ENCODE data around the gene GREB1.

GREB1 gene

DNA sequence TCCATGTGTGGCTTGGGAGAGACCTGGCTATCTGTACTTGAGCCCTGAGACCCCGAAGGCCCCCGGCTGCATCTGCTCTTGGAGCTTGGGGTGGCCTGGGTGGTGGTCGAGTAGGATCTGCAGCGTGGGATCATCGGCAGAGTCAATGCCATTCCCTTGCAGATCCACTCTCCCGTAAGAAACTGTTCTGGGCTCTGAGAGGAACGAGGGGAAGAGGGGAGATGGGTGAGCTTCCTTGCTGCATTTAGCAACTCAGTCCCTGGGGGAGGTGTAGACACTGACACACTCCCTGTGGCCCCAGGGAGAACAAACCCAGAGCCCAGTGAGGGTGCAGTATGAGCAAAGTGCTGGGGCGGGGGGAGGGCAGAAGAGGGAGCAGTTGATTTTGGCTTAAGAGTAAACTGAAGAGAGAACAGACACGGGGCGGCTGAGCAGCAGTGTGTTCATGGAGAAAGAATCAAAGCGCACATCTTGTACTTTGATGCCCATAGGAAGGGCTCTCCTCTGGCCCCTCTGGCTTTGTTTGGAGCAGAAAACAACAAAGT, 8.5 kb downstream of the GREB1 start:
- H3K36me3 ChIP-seq: no peaks in the 10 kb centered on the region
- no peaks in the 10 kb centered on the region for H3K27me3 ChIP-seq (ENCODE audit: insufficient read depth, low read depth, severe bottlenecking)
- H3K27ac ChIP-seq: no peak overlapping the region
- TF ChIP-seq, protein P1, sequence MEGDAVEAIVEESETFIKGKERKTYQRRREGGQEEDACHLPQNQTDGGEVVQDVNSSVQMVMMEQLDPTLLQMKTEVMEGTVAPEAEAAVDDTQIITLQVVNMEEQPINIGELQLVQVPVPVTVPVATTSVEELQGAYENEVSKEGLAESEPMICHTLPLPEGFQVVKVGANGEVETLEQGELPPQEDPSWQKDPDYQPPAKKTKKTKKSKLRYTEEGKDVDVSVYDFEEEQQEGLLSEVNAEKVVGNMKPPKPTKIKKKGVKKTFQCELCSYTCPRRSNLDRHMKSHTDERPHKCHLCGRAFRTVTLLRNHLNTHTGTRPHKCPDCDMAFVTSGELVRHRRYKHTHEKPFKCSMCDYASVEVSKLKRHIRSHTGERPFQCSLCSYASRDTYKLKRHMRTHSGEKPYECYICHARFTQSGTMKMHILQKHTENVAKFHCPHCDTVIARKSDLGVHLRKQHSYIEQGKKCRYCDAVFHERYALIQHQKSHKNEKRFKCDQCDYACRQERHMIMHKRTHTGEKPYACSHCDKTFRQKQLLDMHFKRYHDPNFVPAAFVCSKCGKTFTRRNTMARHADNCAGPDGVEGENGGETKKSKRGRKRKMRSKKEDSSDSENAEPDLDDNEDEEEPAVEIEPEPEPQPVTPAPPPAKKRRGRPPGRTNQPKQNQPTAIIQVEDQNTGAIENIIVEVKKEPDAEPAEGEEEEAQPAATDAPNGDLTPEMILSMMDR (IDR thresholded peaks at IDR 0.05; ENCODE audit: low read depth, low read length): no peak
- H3K4me3 ChIP-seq (ENCODE audit: low read depth, low read length): no peak overlapping the region
- no peak for DNase-seq
- H3K9me3 ChIP-seq (ENCODE audit: severe bottlenecking): no peaks in the 10 kb centered on the region

DNA sequence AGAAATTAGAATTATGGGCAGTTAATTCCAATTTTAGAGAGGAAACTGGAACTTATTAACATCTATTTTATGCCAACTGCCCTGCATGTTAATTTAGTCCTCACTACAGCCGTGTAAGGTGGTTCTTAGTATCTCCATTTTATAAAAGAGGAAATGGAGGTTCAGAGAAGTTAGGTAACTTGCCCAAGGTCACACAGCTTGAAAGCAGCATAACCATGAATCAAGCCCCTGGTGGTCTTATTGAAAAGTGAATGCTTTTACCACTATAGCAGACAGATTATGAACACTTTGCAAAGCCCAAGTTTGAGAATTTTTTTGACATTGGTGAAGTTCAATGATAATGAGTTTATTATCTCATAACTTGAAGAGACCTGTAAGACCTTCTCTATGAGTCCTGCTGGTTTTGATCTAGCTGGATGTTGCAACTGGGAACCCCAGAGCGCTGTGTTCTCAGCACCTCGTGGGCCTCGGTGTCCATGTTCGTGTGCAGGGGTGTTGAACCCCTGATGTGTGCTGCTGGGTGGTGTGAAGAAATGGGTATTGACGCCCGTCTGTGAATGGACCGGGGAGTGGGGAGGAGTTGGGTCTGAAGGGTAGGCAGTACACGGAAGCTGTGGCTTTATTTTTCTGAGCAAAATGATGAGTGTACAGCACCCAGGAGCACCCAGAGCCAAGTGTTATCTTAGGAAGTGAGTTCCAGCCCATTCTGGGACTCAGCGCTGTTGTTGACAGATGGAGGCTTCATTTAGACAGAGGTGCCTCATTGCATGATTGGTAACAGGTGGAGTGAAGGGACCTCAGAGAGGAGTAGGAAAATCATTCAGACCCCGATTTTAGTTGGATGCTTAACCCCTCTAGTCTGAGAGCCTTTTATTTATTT, 9.7 kb downstream of the GREB1 start:
- no peaks in the 10 kb centered on the region for H3K27me3 ChIP-seq (ENCODE audit: insufficient read depth, low read depth, severe bottlenecking)
- H3K9me3 ChIP-seq (ENCODE audit: severe bottlenecking): no peaks in the 10 kb centered on the region
- DNase-seq: no peak
- H3K36me3 ChIP-seq: no peaks in the 10 kb centered on the region
- TF ChIP-seq, protein P1 (IDR thresholded peaks at IDR 0.05; ENCODE audit: low read depth, low read length): no peak
- no peak overlapping the region for H3K4me3 ChIP-seq (ENCODE audit: low read depth, low read length)
- H3K27ac ChIP-seq: no peak overlapping the region

DNA sequence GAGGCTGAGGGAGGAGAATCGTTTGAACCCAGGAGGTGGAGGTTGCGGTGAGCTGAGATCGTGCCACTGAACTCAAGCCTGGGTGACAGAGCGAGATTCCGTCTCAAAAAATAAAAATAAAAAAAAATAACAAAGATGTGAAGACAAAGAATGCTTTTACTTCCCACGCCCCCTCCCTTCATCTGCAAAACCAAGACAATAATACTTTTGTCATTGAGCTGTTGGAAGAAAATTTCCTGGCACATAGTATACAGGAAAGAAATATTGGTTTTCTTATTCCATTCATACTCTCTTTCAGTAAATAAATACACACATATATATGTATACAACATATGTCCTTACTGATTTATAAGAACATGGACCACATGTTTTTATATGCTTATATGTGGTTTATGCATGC, 12.2 kb downstream of the GREB1 start:
- no peak overlapping the region for H3K27ac ChIP-seq
- TF ChIP-seq, protein P1 (IDR thresholded peaks at IDR 0.05; ENCODE audit: low read depth, low read length): no peak
- H3K4me3 ChIP-seq (ENCODE audit: low read depth, low read length): no peak overlapping the region
- no peaks in the 10 kb centered on the region for H3K9me3 ChIP-seq (ENCODE audit: severe bottlenecking)
- H3K27me3 ChIP-seq (ENCODE audit: insufficient read depth, low read depth, severe bottlenecking): no peaks in the 10 kb centered on the region
- no peak for DNase-seq
- no peaks in the 10 kb centered on the region for H3K36me3 ChIP-seq

DNA sequence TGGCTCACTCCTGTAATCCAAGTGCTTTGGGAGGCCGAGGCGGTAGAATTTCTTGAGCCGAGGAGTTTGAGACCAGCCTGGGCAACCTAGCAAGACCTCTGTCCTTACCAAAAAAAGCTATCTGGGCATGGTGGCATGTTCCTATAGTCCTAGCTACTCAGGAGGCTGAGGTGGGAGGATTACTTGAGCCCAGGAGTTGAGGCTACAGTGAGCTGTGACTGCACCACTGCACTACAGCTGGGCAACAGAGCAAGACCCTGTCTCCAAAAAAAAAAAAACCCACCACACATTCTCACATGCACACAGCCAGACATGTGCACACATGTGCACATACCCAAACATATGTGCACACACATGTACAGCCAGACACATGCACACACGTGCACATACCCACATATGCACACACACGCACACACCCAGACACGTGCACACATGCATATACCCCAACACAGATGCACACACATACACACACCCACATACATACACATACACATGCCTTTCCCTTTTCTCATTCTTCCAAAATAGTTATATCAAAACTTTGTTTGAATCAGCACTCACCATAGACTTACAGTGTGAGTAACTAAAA, 14.2 kb downstream of the GREB1 start:
- H3K9me3 ChIP-seq (ENCODE audit: severe bottlenecking): no peaks in the 10 kb centered on the region
- no peak overlapping the region for H3K4me3 ChIP-seq (ENCODE audit: low read depth, low read length)
- DNase-seq: no peak
- H3K36me3 ChIP-seq: no peaks in the 10 kb centered on the region
- H3K27me3 ChIP-seq (ENCODE audit: insufficient read depth, low read depth, severe bottlenecking): no peaks in the 10 kb centered on the region
- TF ChIP-seq, protein P1 (IDR thresholded peaks at IDR 0.05; ENCODE audit: low read depth, low read length): no peak
- H3K27ac ChIP-seq: no peak overlapping the region

DNA sequence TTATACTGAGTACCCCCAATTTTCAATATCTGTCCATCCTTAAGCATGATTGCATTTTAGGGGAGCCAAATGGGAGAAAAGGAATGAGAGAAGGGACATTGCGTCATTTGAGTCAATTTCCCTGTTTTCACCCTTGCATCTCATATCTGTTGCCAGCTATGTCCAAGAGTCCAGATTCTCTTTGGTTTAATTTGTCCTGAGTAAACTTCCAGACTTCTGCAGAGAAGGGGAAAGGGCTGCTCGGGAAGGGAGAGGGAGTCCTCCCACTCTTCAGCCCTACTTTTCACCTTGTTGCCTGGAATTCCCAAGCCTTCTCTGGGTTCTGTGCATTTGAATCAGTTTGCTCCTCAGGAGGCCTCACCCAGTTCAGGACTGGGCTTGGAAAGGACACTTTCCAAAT, 16.5 kb downstream of the GREB1 start:
- no peaks in the 10 kb centered on the region for H3K9me3 ChIP-seq (ENCODE audit: severe bottlenecking)
- no peak overlapping the region for H3K4me3 ChIP-seq (ENCODE audit: low read depth, low read length)
- H3K36me3 ChIP-seq: no peaks in the 10 kb centered on the region
- TF ChIP-seq, protein P1 (IDR thresholded peaks at IDR 0.05; ENCODE audit: low read depth, low read length): no peak
- H3K27ac ChIP-seq: no peak overlapping the region
- no peaks in the 10 kb centered on the region for H3K27me3 ChIP-seq (ENCODE audit: insufficient read depth, low read depth, severe bottlenecking)
- no peak for DNase-seq

Data from WERI-Rb-1 (cell line).